HepG2 (cell line): ENCODE data around the gene USP43. TPM values are rescaled to one million over a fixed set of nuclear protein-coding genes. Genes with fewer than 3 reads are reported as not detected.

Experiments used
- GABPB1 ChIP-seq: IDR thresholded peaks from 2 replicates; pipeline ENCODE4 v1.6.1; 2016; ENCODE audit warnings: mild to moderate bottlenecking, missing genetic modification reagents, moderate library complexity, missing compliant biosample characterization
- HDAC2 ChIP-seq: sonication (generic); formaldehyde crosslinking; IDR thresholded peaks from 2 replicates; pipeline ENCODE4 v1.4.0; 2020; ENCODE audit warnings: missing genetic modification reagents
- HNF4A ChIP-seq: sonication (generic); formaldehyde crosslinking; IDR thresholded peaks from 2 replicates; pipeline ENCODE4 v1.4.0; 2020; ENCODE audit warnings: missing genetic modification reagents
- HNRNPK ChIP-seq: fragments of 200-400 bp; formaldehyde crosslinking; IDR thresholded peaks from 2 replicates; pipeline ENCODE4 v1.6.1; 2018; ENCODE audit warnings: low read length, low read depth, moderate library complexity, mild to moderate bottlenecking; ENCODE audit not compliant: poor library complexity, severe bottlenecking
- SRSF9 ChIP-seq: fragments of 200-400 bp; formaldehyde crosslinking; IDR thresholded peaks from 2 replicates; pipeline ENCODE4 v1.6.1; 2018; ENCODE audit warnings: borderline replicate concordance, mild to moderate bottlenecking, low read depth, low read length; ENCODE audit not compliant: insufficient read depth, poor library complexity, severe bottlenecking
- STAT5B ChIP-seq: sonication (generic); formaldehyde crosslinking; IDR thresholded peaks from 2 replicates; pipeline ENCODE4 v1.4.0; 2020; ENCODE audit warnings: missing genetic modification reagents
- THAP8 ChIP-seq: sonication (generic); formaldehyde crosslinking; IDR thresholded peaks from 2 replicates; pipeline ENCODE4 v1.5.1; 2020; ENCODE audit warnings: missing genetic modification reagents, mild to moderate bottlenecking, borderline replicate concordance
- ZBED4 ChIP-seq: sonication (generic); formaldehyde crosslinking; IDR thresholded peaks from 2 replicates; pipeline ENCODE4 v1.4.0; 2020; ENCODE audit warnings: missing genetic modification reagents, borderline replicate concordance
- ZBTB14 ChIP-seq: sonication (generic); formaldehyde crosslinking; IDR thresholded peaks from 2 replicates; pipeline ENCODE4 v1.4.0; 2020; ENCODE audit warnings: missing genetic modification reagents
- ZNF280B ChIP-seq: sonication (generic); formaldehyde crosslinking; IDR thresholded peaks from 2 replicates; pipeline ENCODE4 v1.5.0; 2020; ENCODE audit warnings: missing genetic modification reagents, mild to moderate bottlenecking, borderline replicate concordance
- ZNF687 ChIP-seq: sonication (generic); formaldehyde crosslinking; IDR thresholded peaks from 2 replicates; pipeline ENCODE4 v1.5.1; 2020; ENCODE audit warnings: mild to moderate bottlenecking, missing genetic modification reagents, moderate library complexity
- polyA plus RNA-seq, 8 experiments: library from polyadenylated mRNA; depleted of rRNA in 3 of 8; stranded (reverse) in 7 of 8; unstranded in 1 of 8; fragments of >200 nt; fragmentation: Illumina TruSeq in 4 of 8; extraction: Trizol in 4 of 8; gene quantifications; 2 replicates each; pipeline versions ENCODE4 v1.2.1 to v1.2.3, GENCODE V29; 2011 to 2016; ENCODE audit warnings: low read depth in 4 of 8, missing spikeins in 1 of 8, mixed read lengths in 1 of 8; ENCODE audit not compliant: insufficient read depth in 1 of 8
- total RNA-seq, 5 experiments: library from RNA; depleted of rRNA; stranded (reverse); fragments of >200 nt; fragmentation: Illumina TruSeq; extraction: Trizol; gene quantifications; 2 replicates each; pipeline ENCODE4 v1.2.3, GENCODE V29; 2016; ENCODE audit warnings: low read depth in 1 of 5

The USP43 gene
- total and polyA plus RNA-seq, 2 of the 13 experiments (the other 11 are each of a cell fraction or from before 2014, with no cell fraction given), result 1.6 to 2.2 TPM

GRCh38 chr17:9645851-9646545 lies 681 bp downstream of the USP43 start (continued):
- TF ChIP-seq ZBED4 (peak; percentile 53; the same call in 1 of the 2 replicates), ZNF687 (CRISPR knock-in tag) (peak; percentile 44), HNF4A (peak; percentile 20; the same call in 1 of the 2 replicates), STAT5B (CRISPR knock-in tag) (no peak), HDAC2 (CRISPR knock-in tag) (peak; percentile 24; the same call in 1 of the 2 replicates), ZBTB14 (peak; percentile 76), ZNF280B (no peak), THAP8 (CRISPR knock-in tag) (no peak), SRSF9 (no peak), HNRNPK (no peak), GABPB1 (peak; percentile 54; the same call in 1 of the 2 replicates)
